WTC11 (cell line): ENCODE measurements around the gene AFF3.

Experiments
- E2F1 ChIP-seq: sonication (generic); formaldehyde crosslinking; IDR thresholded peaks from 2 replicates; pipeline ENCODE4 v1.8.0; 2022; ENCODE audit warnings: mild to moderate bottlenecking, missing genetic modification reagents
- ELF4 ChIP-seq: sonication (generic); formaldehyde crosslinking; IDR thresholded peaks from 2 replicates; pipeline ENCODE4 v1.8.1; 2022; ENCODE audit warnings: low read depth, mild to moderate bottlenecking, moderate library complexity, missing genetic modification reagents
- NR1H2 ChIP-seq: sonication (generic); formaldehyde crosslinking; IDR thresholded peaks from 2 replicates; pipeline ENCODE4 v1.9.0; 2021; ENCODE audit warnings: mild to moderate bottlenecking, moderate library complexity, missing genetic modification reagents
- SP1 ChIP-seq: sonication (generic); formaldehyde crosslinking; conservative IDR thresholded peaks from 2 replicates; pipeline ENCODE4 v1.8.1; 2022; ENCODE audit warnings: missing genetic modification reagents

GRCh38 chr2:100126897-100127401 is 15.4 kb downstream of the AFF3 start:
- TF ChIP-seq E2F1 (CRISPR knock-in tag) (no peak), SP1 (CRISPR knock-in tag) (no peak), NR1H2 (no peak), ELF4 (CRISPR knock-in tag) (no peak)
